Parathyroid adenoma (tissue), 2 donors: ENCODE results near the gene COPB2.

Source experiments
- H2AFZ ChIP-seq: fragments of 300-600 bp; sonication (generic); one replicate; pipeline ENCODE4 v1.7.0; 2017; ENCODE audit warnings: antibody characterized with exemption, mild to moderate bottlenecking
- H3K27ac ChIP-seq: fragments of 300-600 bp; sonication (generic); one replicate; pipeline ENCODE4 v1.7.0; 2017
- H3K27me3 ChIP-seq: fragments of 300-600 bp; sonication (generic); one replicate; pipeline ENCODE4 v1.7.0; 2017; ENCODE audit warnings: low read length; ENCODE audit not compliant: control insufficient read depth, insufficient read depth
- H3K36me3 ChIP-seq: fragments of 300-600 bp; sonication (generic); one replicate; pipeline ENCODE4 v1.7.0; 2017; ENCODE audit warnings: low read length; ENCODE audit not compliant: control insufficient read depth, insufficient read depth
- H3K4me1 ChIP-seq: fragments of 300-600 bp; sonication (generic); one replicate; pipeline ENCODE4 v1.7.0; 2017; ENCODE audit warnings: control low read depth
- H3K4me2 ChIP-seq: fragments of 300-600 bp; sonication (generic); one replicate; pipeline ENCODE4 v1.7.0; 2017; ENCODE audit warnings: low read length
- H3K4me3 ChIP-seq: fragments of 300-600 bp; sonication (generic); one replicate; pipeline ENCODE4 v1.7.0; 2017; ENCODE audit warnings: low read depth, low read length
- H3K79me2 ChIP-seq: fragments of 300-600 bp; sonication (generic); one replicate; pipeline ENCODE4 v1.7.0; 2017; ENCODE audit warnings: control low read depth
- H3K9ac ChIP-seq: fragments of 300-600 bp; sonication (generic); one replicate; pipeline ENCODE4 v1.7.0; 2017; ENCODE audit warnings: mild to moderate bottlenecking
- H3K9me3 ChIP-seq: fragments of 300-600 bp; sonication (generic); one replicate; pipeline ENCODE4 v1.7.0; 2017; ENCODE audit warnings: low read length; ENCODE audit not compliant: control insufficient read depth
- CTCF ChIP-seq: fragments of 300-600 bp; sonication (generic); IDR thresholded peaks from one replicate; pipeline ENCODE4 v1.7.0; 2017; ENCODE audit warnings: antibody characterized with exemption, mild to moderate bottlenecking
- donor health status: primary hyperparathyroidism.

COPB2 gene

GRCh38 chr3:139318431-139318816, 71.0 kb downstream of the COPB2 start:
- Histone ChIP-seq H3K79me2 (no peaks in the 10 kb centered on the region), H3K9ac (no peak overlapping the region), H3K4me1 (no peaks in the 10 kb centered on the region), H3K36me3 (no peaks in the 10 kb centered on the region), H3K27ac (no peak overlapping the region), H3K27me3 (no peaks in the 10 kb centered on the region), H2AFZ (no peak overlapping the region), H3K4me3 (no peak overlapping the region), H3K9me3 (no peaks in the 10 kb centered on the region), H3K4me2 (no peak overlapping the region)
- no peak for TF ChIP-seq CTCF

DNA sequence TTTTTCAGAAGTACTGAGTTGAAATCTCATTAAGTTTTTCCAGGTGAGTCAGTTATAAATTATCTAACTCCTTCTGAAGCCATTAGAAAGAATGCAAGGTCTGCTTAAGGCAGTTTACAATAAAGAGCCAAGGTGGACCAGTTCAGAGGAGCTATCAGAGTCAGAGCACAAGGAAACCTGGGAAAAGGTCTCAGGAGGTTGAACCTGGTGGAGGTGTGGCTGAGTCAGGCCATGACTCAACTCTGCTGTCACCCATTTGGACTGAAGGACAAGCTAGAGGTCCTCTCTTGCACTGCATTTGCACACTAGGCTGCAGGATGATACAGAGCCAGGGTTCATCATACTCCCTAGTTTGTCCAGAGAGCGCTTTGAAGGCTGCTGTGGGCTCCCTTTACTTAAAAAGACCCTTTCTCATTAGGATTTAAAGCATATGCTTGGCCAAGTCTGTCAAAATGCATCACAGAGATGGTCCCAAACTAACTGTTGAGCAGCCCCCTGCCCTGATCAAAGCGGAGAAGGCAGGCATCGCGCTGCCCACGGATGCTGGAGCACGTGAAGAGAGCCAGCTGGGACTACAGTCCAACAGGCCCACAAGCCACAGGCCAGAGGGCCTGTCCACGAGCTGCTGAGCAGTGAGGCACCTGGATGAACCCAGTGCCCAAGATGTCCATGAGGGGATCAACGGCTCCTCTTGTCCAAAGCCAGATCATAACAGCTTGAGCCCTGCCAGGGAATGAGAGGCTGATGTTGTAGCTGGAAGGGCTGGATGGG, 71.6 kb downstream of the COPB2 start:
- H3K79me2 ChIP-seq: no peaks in the 10 kb centered on the region
- H3K36me3 ChIP-seq: no peaks in the 10 kb centered on the region
- H3K27ac ChIP-seq: no peak overlapping the region
- no peaks in the 10 kb centered on the region for H3K4me1 ChIP-seq
- no peak for TF ChIP-seq CTCF
- no peaks in the 10 kb centered on the region for H3K9me3 ChIP-seq
- no peak overlapping the region for H3K4me3 ChIP-seq
- no peak overlapping the region for H3K4me2 ChIP-seq
- H2AFZ ChIP-seq: no peak overlapping the region
- no peak overlapping the region for H3K9ac ChIP-seq
- no peaks in the 10 kb centered on the region for H3K27me3 ChIP-seq

- H2AFZ ChIP-seq: no peak overlapping the region
- H3K27ac ChIP-seq: no peak overlapping the region
- TF ChIP-seq CTCF: no peak
- no peak overlapping the region for H3K4me2 ChIP-seq
- no peaks in the 10 kb centered on the region for H3K4me1 ChIP-seq
- H3K79me2 ChIP-seq: no peaks in the 10 kb centered on the region
- H3K36me3 ChIP-seq: no peaks in the 10 kb centered on the region
- H3K9me3 ChIP-seq: no peaks in the 10 kb centered on the region
- H3K4me3 ChIP-seq: no peak overlapping the region
- H3K9ac ChIP-seq: no peak overlapping the region
- no peaks in the 10 kb centered on the region for H3K27me3 ChIP-seq
Observed at GRCh38 chr3:139317215-139317614, 72.2 kb downstream of the COPB2 start.

DNA sequence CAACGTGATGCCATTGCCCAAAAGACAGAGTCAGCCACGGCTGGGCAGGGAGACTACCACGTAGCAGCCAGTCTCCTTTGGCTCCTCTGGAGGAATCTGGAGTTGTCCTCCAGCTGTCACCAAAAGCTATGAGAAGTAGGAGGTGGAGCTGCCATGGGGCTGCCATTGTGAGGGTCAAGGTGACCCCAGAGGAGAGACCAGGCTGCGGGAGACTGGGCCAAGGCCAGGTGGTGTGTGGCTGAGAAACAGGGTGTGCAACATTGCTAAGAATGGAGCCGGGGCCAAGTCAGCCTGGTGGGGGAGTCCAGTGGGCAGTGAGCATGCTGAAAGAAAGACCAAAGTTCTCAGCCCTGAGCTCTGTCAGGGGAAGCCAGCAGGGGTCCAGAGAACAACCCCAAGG, 75.5 kb downstream of the COPB2 start:
- no peaks in the 10 kb centered on the region for H3K9me3 ChIP-seq
- no peaks in the 10 kb centered on the region for H3K36me3 ChIP-seq
- no peak overlapping the region for H2AFZ ChIP-seq
- no peak overlapping the region for H3K4me3 ChIP-seq
- H3K4me2 ChIP-seq: no peak overlapping the region
- H3K9ac ChIP-seq: no peak overlapping the region
- no peaks in the 10 kb centered on the region for H3K27me3 ChIP-seq
- H3K79me2 ChIP-seq: no peaks in the 10 kb centered on the region
- no peaks in the 10 kb centered on the region for H3K4me1 ChIP-seq
- no peak for TF ChIP-seq CTCF
- no peak overlapping the region for H3K27ac ChIP-seq

- no peak overlapping the region for H3K4me3 ChIP-seq
- no peaks in the 10 kb centered on the region for H3K79me2 ChIP-seq
- no peak overlapping the region for H3K9ac ChIP-seq
- H3K4me2 ChIP-seq: no peak overlapping the region
- H3K4me1 ChIP-seq: no peaks in the 10 kb centered on the region
- no peaks in the 10 kb centered on the region for H3K36me3 ChIP-seq
- no peaks in the 10 kb centered on the region for H3K27me3 ChIP-seq
- H3K27ac ChIP-seq: no peak overlapping the region
- TF ChIP-seq CTCF: no peak
- H2AFZ ChIP-seq: no peak overlapping the region
- H3K9me3 ChIP-seq: no peaks in the 10 kb centered on the region
Observed at GRCh38 chr3:139312959-139313358, 76.5 kb downstream of the COPB2 start.
